ENCODE measurements around the gene FAM153A.
"Not testable (repeated sequence)": the region's sequence is repeated elsewhere in the genome, so short reads cannot be mapped to it uniquely, and the experiment has no call there.

FAM153A gene

DNA sequence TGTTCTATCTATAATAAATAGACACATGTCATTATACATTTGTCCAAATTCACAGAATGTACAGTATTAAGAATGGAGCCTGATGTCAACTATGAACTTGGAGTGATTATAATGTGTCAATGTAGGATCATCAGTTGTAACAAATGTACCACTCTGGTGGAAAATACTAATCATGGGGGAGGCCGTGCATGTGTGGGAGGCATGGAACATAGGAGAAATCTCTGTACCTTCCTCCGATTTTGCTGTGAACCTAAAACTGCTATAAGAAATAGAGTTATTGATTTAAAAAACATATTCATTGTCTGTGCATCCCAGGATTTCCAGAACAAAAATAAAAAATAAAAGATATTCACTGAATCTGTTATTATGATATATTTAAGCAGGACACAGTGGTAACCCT lies 12.1 kb downstream of the FAM153A start:
- in situ Hi-C loops (cut with MboI; ENCODE audit: low pct_unique_long_range_greater_than_20kb, low sequenced_read_pairs, unreplicated experiment); DNase-seq (ENCODE audit: low spot score): not testable (repeated sequence)

DNA sequence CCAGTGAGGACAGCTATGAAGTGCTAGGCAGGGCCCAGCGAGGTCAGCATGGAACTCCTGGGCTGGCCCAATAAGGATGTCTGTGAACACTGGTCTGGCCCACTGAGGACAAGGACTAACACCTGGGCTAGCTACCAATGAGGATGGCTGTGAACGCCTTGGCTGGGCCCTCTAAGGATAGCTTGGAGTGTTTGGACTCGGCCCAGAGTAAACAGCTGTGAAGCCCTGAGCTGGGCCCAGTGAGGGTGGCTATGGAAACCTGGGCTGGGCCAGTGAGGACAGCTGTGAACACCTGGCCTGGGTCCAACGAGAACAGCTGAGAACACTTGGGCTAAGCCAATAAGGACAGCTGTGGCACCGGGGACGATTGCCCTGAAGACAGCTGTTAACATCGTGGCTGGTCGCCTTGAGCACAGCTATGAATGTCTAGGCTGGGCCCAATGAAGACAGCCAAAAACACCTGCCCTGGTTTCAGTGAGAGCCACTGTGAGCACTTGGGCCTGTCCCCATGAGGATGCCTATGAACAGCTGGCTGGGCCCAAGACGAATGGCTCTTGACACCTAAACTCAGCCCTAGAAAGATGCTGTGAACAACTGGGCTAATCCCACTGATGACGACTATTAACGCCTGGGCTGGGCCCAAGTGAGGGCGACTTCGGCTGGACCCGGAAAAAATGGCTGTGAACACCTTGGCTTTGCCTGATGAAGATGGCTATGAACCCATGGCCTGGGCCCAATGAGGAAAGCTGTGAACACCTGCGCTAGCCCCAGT lies 18.8 kb downstream of the FAM153A start:
- DNase-seq (ENCODE audit: low spot score); in situ Hi-C loops (cut with MboI; ENCODE audit: low pct_unique_long_range_greater_than_20kb, low sequenced_read_pairs, unreplicated experiment): not testable (repeated sequence)

DNA sequence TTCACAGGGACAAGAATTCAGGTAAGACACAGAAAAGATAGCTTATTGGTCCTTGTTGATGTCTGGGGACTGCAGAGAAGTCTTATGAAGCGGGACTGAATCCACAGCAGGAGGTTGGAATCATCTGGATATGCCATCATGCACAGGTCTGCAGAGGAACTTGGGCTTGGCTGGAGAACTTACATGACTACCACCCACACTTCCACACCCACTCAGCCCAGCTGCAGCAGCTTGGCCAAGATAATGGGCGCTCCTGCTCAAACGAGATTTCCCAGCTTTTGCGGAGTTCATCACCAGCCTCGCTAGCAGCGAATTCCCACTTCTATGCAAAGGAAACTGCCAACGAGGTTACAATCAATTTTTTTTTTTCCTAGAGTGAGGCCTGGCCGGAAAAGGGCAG lies 21.7 kb downstream of the FAM153A start:
- DNase-seq (ENCODE audit: low spot score); in situ Hi-C loops (cut with MboI; ENCODE audit: low pct_unique_long_range_greater_than_20kb, low sequenced_read_pairs, unreplicated experiment): not testable (repeated sequence)

DNA sequence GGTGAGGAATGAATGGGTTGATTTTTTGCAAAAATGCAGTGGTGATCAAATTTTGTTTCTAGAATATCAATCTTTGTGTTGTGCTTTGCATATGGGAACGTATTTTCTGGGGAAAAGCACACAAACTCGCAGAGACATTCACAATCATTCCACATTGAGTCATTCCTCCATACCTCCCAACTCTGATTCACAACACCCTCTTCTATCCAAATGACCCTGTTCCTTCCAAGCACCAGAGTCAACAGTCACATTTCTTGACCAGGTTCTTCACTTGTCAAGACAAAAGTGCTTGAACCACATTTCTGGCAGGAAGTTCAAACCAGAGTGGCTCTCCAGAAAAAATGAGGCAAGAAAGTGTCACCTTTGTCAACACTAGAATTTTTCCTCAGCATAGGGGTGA lies 35.3 kb downstream of the FAM153A start:
- DNase-seq (ENCODE audit: low spot score); in situ Hi-C loops (cut with MboI; ENCODE audit: low pct_unique_long_range_greater_than_20kb, low sequenced_read_pairs, unreplicated experiment): not testable (repeated sequence)

DNA sequence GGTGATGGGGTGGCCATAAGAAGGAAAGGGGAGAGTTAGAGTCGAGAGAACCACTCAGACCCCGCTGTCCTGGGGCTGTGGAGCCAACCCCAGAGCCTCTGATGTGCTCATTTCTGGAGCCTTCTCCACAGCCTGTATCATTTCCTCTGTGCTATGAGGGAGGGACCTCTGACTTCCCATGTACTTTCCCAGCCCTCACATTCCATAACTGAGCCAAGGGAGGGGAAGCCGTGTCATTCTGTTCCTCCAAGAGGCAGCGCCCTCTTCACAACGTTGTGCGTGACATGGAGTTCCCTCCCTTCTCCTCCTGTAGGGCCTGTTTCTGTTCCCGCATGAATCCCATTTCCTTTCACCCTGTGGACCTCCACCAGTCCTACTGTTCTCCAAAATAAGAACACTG lies 57.8 kb downstream of the FAM153A start:
- DNase-seq (ENCODE audit: low spot score); in situ Hi-C loops (cut with MboI; ENCODE audit: low pct_unique_long_range_greater_than_20kb, low sequenced_read_pairs, unreplicated experiment): not testable (repeated sequence)

DNA sequence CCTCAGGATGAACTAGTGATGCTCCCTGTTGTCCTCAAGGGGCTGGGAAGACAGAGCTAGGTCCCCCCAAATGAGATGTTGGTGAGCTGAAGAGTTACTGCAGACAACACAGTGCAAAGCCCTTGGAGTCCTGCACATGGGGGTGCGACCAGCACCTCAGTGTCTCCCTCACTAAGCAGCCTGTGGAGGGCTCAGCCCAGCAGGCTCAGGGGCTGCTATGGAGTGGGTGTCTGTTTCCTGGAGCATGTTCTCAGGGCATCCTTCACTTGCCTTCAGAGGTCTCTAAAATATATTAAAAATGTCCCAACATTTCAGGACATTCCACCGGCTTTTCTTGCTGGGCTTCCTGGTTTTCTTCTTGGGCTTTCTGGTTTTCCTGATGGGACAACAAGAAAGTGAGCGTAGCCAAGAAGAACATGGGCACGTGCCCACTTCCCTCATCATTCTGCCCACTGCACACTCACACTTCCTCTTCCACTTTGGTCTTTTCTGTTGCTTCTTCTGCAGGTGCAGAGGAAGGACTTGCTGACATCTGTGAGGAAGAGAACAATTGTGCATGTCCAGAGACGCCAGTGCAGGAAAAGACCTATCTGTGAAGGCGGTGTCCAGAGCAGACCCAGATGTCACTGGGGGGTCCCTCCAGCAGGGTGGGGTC lies 58.7 kb downstream of the FAM153A start:
- in situ Hi-C loops (cut with MboI; ENCODE audit: low pct_unique_long_range_greater_than_20kb, low sequenced_read_pairs, unreplicated experiment); DNase-seq (ENCODE audit: low spot score): not testable (repeated sequence)

DNA sequence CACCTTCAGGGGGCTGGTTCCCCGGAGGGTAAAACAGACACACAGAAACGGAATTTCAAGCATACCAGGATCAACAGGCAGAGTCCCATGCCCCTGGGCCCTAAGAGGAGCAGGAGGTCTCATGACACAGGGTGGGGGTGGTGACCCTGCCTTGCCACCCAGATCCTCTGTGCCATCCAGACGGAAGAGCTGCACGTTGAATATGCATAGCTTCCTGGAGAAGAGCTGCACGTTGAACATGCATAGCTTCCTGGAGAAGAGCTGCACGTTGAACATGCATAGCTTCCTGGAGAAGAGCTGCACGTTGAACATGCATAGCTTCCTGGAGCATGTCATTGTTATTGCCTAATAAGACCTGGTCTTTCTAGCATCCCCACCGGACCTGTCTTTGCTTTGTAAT lies 59.9 kb downstream of the FAM153A start:
- in situ Hi-C loops (cut with MboI; ENCODE audit: low pct_unique_long_range_greater_than_20kb, low sequenced_read_pairs, unreplicated experiment); DNase-seq (ENCODE audit: low spot score): not testable (repeated sequence)

DNA sequence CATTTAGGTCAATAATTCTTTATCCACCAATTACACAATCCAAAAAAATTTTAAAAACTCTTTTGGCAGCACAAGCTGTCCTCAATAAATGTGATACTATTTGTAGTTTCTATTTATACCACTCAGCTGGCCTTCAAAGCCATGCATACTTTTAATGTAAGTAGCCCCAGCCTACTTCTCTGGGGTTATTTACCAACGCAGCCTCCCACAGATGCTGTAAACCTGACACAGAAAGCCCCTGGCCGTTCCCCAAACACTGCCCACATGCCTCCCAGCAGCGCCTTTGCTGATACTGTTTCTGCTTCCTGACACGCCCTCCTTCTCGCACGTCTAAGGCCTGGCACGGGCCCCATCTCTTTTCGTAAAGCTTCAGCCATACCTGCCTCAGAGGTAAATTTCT lies 62.7 kb downstream of the FAM153A start:
- DNase-seq (ENCODE audit: low spot score); in situ Hi-C loops (cut with MboI; ENCODE audit: low pct_unique_long_range_greater_than_20kb, low sequenced_read_pairs, unreplicated experiment): not testable (repeated sequence)

DNA sequence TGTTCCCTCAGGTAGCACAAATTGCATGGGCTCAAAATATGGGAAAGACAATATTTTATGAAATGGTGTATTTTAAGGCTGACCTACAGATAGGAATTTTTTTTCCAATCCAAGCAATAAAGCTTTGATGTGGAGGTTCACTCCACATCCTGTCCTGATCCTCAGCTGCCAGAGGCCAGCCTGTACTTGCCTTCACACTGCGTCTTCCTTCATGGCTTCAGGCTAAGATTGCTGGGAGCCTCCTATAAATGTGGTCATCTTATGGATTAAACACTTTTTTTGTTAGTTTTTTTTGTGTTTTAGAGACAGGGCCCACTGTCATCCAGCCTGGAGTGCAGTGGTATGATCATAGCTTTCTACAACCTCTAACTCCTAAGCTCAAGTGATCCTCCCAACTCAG lies 67.3 kb downstream of the FAM153A start:
- in situ Hi-C loops (cut with MboI; ENCODE audit: low pct_unique_long_range_greater_than_20kb, low sequenced_read_pairs, unreplicated experiment); DNase-seq (ENCODE audit: low spot score): not testable (repeated sequence)

DNA sequence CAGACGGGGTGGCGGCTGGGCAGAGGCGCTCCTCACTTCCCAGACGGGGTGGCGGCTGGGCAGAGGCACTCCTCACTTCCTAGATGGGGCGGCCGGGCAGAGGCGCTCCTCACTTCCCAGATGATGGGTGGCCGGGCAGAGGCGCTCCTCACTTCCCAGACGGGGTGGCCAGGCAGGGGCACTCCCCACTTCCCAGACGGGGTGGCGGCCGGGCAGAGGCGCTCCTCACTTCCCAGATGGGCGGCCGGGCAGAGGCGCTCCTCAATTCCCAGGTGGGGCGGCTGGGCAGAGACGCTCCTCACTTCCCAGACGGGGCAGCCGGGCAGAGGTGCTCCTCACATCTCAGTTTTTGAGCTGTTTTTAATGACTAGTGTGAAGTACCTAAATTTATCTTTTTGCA lies 86.6 kb downstream of the FAM153A start:
- in situ Hi-C loops (cut with MboI; ENCODE audit: low pct_unique_long_range_greater_than_20kb, low sequenced_read_pairs, unreplicated experiment); DNase-seq (ENCODE audit: low spot score): not testable (repeated sequence)

DNA sequence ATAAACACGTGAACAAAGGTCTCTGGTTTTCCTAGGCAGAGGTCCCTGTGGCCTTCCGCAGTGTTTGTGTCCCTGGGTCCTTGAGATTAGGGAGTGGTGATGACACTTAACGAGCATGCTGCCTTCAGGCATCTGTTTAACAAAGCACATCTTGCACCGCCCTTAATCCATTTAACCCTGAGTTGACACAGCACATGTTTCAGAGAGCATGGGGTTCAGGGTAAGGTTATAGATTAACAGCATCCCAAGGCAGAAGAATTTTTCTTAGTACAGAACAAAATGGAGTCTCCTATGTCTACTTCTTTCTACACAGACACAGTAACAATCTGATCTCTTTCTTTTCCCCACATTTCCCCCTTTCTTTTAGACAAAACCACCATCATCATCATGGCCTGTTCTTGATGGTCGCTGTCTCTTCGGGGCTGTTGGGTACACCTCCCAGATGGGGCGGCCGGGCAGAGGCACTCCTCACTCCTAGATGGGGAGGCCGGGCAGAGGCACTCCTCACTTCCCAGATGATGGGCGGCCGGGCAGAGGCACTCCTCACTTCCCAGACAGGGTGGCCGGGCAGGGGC lies 87.3 kb downstream of the FAM153A start:
- DNase-seq (ENCODE audit: low spot score); in situ Hi-C loops (cut with MboI; ENCODE audit: low pct_unique_long_range_greater_than_20kb, low sequenced_read_pairs, unreplicated experiment): not testable (repeated sequence)

DNA sequence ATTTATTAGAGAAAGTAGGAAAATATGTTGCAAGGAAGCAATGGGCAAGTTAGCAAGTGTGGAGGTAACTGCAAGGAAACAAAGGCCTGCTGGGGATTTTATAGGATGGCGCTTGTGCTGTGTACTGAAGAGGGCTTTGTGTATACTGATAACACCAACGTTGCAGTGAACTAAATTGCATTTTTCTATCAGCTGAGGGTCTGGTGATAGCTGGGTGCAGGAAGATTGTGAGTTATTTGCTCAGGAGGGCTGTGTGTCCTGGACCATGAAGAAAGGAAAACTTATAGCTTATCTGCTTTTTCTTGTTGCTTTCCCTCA lies 88.2 kb downstream of the FAM153A start:
- DNase-seq (ENCODE audit: low spot score); in situ Hi-C loops (cut with MboI; ENCODE audit: low pct_unique_long_range_greater_than_20kb, low sequenced_read_pairs, unreplicated experiment): not testable (repeated sequence)

DNA sequence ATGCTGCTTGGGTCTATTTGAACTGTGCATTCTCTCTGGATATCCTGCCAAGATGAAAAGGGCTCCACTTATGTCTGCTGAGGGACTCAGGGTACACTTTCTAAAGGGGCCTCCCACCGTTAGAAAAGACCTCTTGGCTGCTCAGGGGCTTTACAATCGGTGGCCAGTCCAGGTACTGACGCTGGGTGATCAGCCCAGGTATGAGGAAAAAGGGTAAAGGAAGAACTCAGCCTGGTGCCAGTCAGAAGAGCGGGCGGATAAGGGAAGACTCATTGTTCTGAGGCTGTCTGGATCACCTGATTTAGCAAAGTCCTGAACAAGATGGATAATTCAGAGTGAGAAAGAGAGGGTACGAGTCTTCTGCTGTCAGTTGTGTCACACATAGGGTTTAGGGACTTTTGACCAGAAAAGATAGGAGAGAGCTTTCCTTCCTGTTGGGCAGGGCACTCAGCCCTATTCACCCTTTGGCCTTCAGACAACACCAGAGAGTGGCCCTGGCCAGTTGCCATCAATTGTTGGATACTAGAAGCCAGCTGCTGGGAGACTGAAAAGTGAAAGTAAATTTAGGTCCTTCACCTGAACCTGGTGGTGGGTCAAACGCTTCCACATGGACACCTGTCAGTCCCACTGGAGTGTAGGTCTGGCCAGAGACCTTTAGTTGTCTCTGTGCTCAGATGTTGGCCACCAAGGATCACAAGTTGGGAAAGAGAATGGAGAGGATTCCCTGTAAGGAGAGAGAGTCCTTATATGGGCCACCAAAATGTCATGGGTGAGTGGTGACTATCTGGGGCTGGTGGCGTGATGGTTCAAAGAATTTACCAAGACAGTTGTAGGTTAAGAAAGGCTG lies 88.8 kb downstream of the FAM153A start:
- in situ Hi-C loops (cut with MboI; ENCODE audit: low pct_unique_long_range_greater_than_20kb, low sequenced_read_pairs, unreplicated experiment); DNase-seq (ENCODE audit: low spot score): not testable (repeated sequence)

DNA sequence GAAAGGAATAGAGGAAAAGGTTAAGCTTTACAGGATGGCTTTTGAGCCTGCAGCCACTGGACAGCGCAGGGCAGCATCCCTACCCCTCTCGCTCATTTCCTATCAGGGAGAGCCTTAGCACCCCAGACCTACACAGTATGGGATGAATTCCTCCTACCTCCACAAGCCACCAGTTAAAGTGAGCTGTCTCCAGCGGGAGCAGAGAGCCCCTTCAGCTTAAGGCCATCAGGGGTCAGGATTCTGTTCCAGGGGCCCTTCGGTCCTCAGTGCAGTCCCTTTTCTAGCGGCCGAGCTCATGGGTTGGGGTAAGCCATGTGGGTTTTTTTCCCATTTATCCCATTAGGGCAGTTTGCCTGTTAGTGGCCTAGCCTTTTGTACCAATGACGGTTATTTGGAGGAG lies 89.7 kb downstream of the FAM153A start:
- DNase-seq (ENCODE audit: low spot score); in situ Hi-C loops (cut with MboI; ENCODE audit: low pct_unique_long_range_greater_than_20kb, low sequenced_read_pairs, unreplicated experiment): not testable (repeated sequence)

DNA sequence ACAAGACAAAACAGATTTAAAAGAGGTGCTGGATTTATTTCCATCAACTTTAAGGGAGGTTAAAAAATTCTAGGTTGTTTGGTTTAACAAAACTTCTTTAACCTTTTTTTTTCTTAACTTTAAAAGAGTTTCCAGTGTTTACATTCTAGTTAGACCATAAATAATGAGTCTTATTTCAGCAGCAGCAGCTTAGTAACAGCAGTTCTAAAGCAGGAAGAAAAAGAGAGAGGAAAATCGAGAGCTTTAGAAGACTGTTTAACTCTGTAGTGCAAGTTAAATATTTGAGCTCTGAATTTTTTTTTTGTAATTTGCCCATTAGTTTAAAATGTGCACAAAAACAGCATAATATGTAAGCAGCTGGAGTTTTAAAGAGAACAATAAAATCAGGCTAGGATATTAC lies 90.2 kb downstream of the FAM153A start:
- in situ Hi-C loops (cut with MboI; ENCODE audit: low pct_unique_long_range_greater_than_20kb, low sequenced_read_pairs, unreplicated experiment); DNase-seq (ENCODE audit: low spot score): not testable (repeated sequence)

DNA sequence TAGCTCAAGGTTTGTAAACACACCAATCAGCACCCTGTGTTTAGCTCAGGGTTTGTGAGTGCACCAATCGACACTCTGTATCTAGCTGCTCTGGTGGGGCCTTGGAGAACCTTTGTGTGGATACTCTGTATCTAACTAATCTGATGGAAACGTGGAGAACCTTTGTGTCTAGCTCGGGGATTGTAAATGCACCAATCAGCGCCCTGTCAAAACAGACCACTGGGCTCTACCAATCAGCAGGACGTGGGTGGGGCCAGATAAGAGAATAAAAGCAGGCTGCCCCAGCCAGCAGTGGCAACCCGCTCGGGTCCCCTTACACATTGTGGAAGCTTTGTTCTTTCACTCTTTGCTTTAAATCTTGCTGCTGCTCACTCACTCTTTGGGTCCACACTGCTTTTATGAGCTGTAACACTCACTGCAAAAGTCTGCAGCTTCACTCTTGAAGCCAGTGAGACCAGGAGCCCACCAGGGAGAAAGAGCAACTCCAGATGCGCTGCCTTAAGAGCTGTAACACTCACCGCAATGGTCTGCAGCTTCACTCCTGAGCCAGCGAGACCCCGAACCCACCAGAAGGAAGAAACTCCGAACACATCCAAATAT lies 93.6 kb downstream of the FAM153A start:
- DNase-seq (ENCODE audit: low spot score); in situ Hi-C loops (cut with MboI; ENCODE audit: low pct_unique_long_range_greater_than_20kb, low sequenced_read_pairs, unreplicated experiment): not testable (repeated sequence)

DNA sequence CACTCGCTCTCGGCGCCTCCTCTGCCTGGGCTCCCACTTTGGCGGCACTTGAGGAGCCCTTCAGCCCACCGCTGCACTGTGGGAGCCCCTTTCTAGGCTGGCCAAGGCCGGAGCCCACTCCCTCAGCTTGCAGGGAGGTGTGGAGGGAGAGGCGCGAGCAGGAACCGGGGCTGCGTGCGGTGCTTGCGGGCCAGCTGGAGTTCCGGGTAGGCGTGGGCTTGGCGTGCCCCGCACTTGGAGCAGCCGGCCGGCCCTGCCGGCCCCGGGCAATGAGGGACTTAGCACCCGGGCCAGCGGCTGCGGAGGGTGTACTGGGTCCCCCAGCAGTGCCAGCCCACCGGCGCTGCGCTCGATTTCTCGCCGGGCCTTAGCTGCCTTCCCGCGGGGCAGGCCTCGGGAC lies 94.6 kb downstream of the FAM153A start:
- in situ Hi-C loops (cut with MboI; ENCODE audit: low pct_unique_long_range_greater_than_20kb, low sequenced_read_pairs, unreplicated experiment); DNase-seq (ENCODE audit: low spot score): not testable (repeated sequence)

DNA sequence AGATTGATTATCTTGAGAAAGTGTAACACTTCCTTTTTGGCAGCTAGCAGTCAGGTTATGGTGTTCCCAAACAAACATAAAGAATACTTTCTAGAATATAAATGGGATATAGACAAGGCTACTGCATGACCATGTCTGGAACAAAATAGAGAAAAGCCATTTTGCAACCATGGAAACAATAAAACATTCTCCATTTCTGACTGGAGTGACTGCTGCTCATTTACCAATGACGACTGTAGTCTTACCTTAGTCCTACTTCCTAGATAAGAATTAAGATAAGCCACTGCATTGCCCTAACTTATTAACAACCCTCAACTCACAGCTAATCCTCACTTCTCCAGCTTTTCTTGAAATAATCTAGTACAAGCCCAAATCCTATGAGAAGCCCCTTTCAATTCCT lies 100.8 kb downstream of the FAM153A start:
- in situ Hi-C loops (cut with MboI; ENCODE audit: low pct_unique_long_range_greater_than_20kb, low sequenced_read_pairs, unreplicated experiment); DNase-seq (ENCODE audit: low spot score): not testable (repeated sequence)

All from GM13977 (cell line).